HG02798 (cell line): ENCODE measurements around the gene CABLES1.

ENCODE experiments used
- ATAC-seq: cut with Tn5 transposase; IDR thresholded peaks from one replicate; pipeline ENCODE4 v1.9.1; 2021; ENCODE audit warnings: mild to moderate bottlenecking; ENCODE audit not compliant: unreplicated experiment, poor library complexity

Gene CABLES1

DNA sequence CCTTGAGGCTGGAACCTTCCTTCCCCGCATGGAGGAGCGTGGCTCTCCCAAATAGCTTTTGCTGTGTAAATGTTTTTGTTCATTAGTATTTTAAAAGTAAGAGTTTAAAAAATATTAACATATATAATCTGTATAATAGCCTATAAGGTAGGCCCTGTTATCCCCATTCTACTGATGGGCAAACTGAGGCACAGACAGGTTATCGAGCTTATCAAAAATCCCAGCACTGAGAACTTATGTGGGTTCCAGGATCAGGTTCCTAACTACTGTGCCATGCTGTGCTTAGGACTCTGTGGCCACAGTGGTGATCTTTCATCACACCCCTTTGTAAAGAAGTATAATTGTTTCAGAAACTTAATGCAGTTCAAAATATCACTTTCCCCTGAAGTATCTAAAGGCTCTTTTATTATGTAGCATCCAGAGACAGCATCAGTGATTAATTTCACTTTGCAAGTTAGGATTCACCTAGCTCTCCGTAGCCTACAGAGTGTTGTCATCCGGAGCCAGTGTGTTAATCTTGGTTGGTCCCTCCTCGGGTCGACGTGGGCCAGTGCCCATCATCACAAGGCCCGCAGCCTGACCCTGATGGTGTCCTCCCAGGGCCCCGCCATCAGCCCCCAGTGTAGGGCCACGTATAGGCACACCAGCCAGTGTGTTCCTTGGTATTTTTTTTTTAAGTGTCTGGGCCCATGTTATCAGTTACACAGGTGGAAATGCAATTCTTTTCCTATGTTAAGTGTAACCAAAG, 28.7 kb downstream of the CABLES1 start:
- ATAC-seq: no peak

DNA sequence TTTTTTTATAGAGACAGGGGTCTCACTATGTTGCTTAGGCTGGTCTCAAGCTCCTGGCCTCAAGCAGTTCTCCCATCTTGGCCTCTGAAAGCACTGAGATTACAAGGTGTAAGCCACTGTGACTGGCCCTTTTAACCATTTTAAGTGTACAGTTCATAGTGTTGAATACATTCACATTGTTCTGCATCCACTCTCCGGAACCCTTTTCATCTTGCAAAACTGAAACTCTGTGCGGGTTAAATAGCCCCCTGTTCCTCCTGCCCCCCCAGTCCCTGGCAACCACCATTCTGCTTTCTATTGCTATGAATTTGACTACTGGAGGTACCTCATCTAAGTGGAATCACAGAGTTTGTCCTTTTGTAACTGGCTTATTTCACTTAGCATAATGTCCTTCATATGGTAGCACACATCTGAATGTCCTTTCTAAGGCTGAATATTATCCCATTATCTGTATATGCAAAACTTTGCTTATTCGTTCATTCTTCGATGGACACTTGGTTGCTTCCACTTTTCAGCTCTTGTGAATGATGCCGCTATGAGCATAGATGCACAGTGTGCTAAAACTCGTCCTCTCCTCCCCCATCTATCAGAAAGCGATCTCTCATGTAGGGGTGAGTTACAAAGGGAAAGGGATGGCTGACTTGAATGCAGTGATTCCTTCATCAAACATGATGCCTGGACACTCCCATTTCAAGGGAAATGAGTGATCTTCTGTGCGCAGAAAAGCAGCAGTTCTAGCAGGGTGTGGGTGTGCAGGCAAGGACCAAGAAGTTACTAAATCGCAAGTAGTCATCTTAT, 30.2 kb downstream of the CABLES1 start:
- ATAC-seq: no peak

DNA sequence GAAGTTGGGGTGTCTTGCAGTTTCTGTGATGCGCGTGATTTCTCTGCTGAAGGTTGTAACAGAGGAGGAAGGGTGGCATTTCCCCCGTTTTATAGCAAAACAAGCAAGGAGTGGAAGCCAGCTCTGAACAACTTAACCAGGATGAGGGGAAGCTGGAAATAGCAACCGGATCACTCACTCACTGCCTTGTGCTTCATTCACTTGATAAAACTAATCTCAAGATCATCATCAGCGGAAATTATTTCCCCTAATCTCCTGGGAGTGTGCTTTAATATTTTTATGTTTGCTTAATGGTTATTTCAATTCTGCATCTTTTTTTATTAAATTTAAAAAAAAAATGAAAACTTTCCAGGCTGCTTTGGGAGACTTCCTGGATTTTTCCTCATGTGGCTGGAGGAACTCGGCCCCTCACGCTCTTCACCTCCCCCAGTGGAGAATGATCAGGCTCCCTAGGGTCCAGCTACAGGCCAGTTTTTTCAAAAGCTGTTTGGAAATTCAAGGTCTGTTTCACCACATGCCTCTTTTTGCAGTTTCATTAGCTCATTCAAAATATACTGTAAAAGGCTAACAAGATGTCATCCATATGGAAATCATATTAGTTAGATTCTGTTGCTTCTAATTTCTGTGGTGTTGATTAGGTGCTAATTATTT, 31.7 kb downstream of the CABLES1 start:
- ATAC-seq: no peak

DNA sequence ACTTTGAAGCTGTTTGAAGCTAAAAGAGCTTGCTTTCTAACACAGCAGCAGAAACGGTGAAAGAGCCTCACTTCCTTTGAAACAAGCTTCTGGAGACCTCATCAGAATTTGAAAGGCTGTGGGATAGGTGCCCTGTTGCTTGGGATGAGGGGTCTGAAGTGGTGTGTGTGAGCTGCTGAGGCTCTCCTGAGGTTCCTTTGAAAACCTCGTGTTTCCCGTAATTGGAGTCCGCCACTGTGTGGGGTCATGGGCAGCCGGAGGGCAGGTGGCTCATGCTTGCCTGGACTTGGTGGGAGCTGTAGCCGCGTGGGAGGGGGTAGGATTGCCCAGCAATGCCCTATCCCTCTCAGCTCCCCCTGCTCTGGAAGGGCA, 34.4 kb downstream of the CABLES1 start:
- no peak for ATAC-seq

DNA sequence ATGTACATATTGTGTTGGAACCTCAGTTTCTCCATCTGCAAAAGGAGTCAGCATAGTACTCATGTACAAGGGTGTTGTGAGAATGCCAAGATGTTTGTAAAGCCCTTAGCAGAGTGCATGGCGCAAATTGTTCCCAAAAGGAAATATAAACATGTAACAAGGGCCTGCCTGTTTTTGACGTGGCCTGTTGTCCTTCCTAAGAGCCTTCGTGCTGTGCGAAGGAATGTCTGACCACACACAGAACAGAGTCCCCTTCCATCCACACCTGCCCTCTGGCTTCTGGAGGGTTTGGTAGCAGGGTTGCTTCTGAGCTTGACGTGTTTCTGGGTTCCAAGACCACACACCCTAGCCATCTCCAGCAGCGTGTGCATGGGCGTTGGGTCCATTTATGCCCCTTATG, 34.9 kb downstream of the CABLES1 start:
- no peak for ATAC-seq

DNA sequence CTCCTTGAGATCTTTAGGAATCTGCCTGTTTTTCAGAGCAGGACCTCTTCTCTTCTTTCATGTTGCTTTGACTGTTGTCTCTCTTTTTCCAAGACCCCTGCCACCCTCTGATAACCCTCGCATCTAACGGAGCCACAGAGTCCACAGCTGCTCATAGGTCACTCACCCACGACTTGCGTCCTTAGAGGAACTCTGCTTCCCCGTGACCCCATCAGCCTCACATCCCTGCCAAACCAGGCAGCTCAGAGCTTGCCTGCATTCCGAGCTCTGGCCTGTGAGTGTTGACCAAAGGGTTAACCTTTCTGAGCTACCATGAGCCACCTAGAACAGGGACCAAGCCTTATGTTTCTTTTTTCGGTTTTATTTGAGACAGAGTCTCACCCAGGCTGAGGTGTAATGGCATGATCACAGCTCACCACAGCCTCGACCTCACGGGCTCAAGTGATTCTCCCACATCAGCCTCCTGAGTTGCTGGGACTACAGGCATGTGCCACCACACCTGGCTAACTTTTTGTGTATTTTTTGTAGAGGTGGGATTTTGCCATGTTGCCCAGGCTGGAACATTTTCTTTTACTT, 36.4 kb downstream of the CABLES1 start:
- no peak for ATAC-seq

DNA sequence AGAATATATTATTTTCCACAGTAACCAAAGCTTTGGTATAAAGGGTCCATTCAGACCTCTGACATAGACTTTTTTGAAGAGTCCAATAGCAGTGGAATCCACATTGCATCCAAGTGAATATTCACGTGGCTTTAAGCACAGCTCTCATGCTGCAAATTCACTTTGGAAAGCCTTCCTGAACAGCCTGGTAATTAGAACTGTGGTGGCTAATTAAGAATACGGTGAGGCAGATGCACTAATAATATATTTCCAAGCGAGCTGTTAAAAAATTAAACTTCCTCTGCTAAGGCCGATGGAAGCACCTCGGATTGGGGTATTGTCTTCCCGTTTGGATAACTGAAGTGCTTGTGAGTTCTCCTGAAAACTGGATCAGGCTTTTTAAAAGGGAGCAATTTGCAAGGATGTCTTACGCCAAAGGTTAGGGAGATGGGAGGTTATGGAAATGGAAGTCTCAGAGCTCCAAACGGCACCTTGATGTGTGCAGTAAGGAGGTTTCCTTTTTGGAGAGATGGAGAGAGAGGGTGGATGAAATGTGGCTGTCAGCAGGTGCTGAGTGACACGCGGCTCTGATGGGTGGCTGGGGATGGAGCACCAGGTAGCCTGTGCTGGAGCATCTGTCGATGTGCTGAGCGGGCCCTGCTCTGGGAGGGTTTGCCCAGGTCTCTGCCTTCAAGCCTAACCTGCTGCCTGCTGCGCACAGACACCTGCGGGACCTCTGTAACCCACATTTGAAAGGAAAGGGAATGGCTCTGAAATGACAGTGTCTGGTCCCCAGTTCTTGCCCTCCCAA, 37.5 kb downstream of the CABLES1 start:
- ATAC-seq: no peak

DNA sequence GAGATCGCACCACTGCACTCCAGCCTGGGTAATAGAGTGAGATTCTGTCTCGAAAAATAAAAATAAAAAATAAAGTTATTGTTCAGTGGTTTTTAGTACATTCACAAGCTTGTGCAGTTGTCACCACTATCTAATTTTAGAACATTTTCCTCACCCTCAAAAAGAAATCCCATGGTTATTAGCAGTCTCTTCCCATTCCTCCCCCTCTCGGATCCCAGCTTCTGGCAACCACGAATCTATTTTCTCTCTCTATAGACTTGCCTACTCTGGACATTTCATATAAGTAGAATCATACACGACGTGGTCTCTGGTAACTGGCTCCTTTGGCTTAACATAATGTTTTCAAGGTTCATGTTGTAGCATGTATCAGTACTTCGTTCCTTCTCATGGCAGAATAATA, 38.6 kb downstream of the CABLES1 start:
- no peak for ATAC-seq

DNA sequence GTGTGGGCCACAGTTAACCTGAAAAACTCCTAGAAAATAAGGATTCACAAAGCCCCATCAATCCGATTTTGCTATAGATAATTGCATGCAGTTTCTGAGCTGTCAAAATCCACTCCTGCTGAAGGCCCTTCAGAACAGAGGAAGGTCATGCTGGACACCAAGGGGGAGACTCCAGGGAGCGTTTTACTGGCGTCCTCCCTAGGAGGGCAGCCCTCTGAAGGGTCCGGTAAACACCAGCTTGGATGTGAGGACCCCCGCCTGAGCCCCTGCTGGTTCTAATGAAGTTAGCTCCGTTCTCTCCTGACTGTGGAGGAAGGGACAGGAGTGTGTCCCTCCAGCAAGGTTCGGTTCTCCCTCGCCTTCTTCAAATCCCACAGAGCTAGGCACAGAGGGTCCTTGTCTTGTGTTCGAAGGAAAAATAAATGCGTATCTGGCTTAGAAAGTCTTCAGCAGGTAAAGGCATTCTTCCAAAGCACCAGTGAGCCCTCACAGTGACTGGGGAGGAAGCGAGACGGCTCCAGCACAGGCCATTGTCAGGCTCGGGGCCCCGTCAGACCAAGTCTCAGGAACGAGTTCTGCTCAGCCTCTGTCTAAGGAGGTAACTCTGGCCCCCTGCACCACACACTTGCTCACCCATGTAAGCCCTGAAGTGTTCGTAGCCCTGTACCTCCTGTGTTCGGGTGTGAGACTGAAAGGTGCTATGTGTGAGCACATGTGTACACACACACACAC, 41.6 kb downstream of the CABLES1 start:
- ATAC-seq: no peak

DNA sequence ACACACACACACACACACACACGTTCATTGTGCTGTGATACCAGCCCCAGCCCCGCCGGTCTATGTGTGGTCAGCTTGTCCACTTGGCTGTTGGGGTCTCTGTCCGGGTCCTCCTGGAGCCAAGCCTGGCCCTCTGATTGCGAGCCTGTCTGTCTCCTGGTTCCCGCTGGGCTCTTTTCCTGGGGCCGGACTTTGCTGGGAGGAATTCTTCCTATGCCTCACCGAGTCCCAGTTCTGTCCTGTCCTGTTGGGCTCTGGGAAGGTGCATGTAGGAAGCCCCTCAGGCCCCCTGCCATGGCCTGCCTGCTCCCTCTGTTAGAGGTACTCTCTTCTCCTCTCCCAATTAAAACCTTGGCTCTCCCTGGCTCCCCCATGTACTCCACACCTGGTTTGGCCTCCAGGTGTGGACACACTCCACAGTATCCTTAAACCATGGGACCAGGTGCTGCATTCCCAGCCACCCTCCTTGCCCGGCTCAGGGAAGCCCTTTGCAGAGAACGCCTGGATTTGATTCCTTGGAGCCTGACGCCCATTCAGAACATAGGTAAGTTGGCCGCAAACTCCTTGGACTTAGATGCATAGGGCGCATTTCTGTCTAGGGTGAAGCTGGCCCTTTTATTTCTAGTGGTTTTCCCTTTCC, 42.3 kb downstream of the CABLES1 start:
- no peak for ATAC-seq

DNA sequence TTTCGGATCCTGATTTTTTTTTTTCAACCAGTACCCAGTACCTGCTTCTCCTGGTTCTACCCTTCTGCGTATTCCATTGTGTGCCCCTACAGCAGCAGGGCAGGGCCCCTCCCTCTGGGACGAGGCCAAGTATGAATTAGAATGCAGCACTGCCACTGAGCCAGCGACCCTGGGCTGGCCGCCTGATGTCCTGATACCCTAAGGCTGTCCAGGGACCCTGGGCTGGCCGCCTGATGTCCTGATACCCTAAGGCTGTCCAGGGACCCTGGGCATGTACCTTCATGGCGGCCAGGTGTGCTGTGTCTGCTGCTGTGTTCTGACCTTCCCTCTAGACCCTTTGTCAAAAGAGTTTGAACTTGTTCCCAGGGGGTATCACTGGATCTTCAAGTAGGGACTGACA, 42.9 kb downstream of the CABLES1 start:
- ATAC-seq: no peak

DNA sequence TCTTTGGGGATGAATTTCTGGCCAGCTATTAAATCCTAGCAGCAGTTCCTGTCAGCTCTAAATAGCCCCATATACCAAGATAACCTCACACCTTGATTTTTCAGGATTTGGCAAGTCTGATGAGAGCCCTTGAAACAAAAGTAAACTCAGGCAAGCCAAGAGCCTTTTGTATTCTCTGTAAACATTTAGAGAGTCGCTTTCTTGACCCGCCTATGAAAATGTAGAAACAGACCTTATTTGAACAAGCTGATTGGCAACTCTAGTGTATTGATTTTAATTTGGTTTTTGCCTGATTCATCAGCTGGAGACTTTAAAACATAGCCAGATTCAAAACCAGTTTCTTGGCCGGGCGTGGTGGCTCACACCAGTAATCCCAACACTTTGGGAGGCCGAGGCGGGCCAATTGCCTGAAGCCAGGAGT, 43.4 kb downstream of the CABLES1 start:
- ATAC-seq: no peak

DNA sequence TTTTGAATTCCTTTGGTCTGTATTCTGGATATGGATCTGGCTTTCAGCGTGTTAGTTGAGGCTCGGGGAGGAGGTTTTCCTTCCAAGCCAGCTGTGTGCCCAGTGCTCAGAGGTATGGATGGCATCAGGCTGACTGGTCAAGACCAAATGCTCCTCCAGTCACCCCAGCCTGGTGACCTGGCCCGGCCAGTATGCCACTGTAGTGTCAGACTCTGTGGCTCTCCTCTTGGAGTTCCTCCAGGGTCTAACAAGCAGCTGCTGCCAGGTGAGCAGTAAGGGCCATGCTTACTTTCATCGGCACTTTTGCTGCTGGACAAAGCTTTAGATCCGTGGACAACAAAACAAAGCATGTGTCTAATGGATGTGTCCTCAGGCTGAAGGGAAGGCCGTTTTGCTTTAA, 44.1 kb downstream of the CABLES1 start:
- ATAC-seq: no peak

DNA sequence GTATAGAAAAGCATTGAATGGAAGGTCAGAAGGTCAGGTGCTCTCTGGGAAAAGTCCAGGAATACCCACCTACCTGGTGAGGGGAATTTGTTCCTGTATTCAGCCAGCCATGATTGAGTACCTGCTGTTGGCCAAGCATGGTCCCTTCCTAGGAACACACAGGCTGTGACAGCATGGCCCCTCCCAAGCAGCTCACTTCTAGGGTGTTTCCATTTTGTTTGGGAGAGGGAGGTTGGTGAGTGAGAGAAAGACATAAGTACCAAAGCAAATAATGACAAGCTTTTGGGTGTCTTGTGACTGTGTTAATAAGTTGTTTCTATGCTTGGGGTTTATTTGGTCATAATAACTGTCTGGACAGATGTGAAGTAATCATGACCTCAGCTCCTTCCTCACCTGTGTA, 46.3 kb downstream of the CABLES1 start:
- ATAC-seq: no peak

DNA sequence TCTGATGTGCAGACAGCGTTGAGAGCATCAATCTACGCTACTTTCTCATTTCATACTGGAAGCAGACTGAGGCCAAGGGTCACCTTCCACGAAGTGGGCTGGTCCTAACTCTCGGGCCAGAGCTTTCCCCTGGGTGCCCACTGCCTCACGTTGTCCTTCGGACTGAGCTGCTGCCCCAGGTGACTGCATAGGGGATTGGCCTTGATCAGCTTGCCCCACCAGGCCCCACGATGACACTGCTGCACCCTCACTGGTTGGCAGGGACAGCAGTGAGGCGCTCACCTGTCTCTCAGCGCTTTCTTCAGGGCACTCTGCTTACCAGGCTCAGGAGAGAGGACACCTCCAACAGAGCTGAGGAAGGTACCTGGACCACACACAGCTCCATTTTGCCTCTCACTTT, 47.3 kb downstream of the CABLES1 start:
- no peak for ATAC-seq

DNA sequence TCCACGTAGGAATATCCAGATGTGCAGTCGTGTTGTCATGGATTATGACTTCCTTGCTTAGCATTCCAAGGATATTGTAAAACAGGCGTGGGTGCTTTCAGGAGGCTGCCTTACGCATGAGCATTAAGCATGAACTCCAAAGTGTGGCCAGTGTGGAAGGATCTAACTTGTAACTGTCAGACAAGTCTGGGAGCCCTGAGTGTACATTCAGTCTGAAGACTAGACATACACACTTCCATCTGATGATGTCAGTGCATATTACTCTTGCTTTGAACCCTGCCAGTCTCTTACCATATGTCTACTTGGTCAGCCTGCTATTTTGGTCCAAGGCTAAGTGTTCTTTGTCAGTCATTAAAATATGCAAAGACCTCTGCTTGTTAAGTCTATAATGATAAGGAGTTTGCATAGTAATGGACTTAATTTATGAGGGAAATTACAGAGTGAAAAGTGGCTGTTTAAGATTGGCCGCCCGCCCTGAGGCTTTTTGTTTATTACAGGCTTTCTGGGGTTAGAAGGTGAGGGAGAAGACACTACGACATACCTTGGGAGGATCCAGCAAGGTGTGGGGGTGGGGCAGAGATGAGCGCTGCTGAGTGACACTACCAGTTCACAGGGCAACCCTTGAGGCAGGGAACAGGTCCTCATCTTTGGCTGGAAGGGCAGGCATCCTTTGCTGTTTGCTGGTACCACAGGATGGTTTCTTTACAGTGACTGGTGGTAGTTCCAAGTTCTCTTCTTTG, 48.3 kb downstream of the CABLES1 start:
- no peak for ATAC-seq

DNA sequence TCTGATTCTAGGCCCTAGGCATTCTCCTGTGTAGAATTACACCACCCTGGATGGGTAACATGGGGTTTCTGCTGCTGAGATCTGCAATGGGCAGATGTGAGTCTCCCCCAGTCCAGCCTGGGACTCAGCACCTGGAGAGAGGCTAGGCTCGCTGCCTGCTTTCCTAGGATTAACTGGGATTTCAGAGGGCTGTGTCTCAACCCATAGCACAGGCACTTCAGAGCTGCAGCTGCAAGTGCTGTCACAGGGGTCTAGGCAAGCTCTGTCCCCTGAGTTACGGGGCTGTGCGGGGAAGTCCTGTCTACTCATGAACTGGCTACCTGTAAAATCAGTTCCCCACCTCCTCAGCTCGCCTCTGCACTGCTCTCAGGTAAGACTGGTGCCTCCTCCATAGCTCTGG, 51.5 kb downstream of the CABLES1 start:
- ATAC-seq: no peak

DNA sequence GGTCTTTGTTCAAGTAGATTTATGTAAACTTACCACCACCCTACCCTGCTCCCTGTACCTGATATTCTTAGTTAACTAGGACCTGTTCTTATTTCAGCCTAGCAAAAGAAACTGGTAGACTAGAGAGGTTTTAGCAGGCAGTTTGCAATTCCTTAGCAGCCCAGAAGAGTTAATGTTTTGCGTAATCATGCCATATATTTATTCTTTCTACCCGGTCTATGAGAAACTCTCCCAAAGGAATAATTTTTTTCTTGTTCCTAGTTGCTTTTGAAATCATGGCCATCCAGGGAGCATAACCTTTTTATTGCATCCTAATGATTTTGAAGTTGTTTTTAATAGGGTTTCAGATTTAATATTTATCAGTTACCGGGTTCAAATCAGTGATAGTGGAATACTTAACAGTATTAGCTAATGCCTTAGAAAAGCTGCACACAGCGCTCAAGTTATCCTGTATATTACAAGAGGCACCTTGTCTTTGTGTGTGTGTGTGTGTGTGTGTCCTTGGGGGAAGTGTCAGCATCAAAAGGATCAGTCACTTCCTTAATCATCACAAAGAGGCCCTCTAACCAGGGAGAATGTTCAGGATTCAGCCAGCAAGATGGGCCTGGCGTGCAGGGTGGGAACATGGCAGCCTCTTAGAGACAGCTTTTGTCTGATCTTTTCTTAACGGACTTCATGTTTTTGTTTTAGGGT, 52.9 kb downstream of the CABLES1 start:
- ATAC-seq: no peak
